Astrocyte (in vitro differentiated cells and primary cell): Measurements from ENCODE around the gene DCHS1. TPM values are rescaled to one million over a fixed set of nuclear protein-coding genes. Genes with fewer than 3 reads are reported as not detected.

ENCODE experiments used
- DNase-seq: peaks from one replicate; pipeline ENCODE4 v3.0.0-alpha.2; 2010; ENCODE audit warnings: low read depth
- FAIRE-seq: peaks from 2 replicates; lab custom pipeline; 2011; peaks lifted over from hg19 to GRCh38; lab: Jason Lieb, UNC
- H2AFZ ChIP-seq: 2 replicates; pipeline ENCODE4 v1.6.0; 2012; ENCODE audit warnings: low read depth, low read length, inconsistent platforms
- H3K27ac ChIP-seq: 2 replicates; pipeline ENCODE4 v1.5.1; 2011; ENCODE audit warnings: low read depth, low read length, inconsistent platforms
- H3K27me3 ChIP-seq: 2 replicates; pipeline ENCODE4 v1.6.0; 2011; ENCODE audit warnings: low read length, inconsistent platforms; ENCODE audit not compliant: insufficient read depth
- H3K36me3 ChIP-seq: 2 replicates; pipeline ENCODE4 v1.5.1; 2011; ENCODE audit warnings: low read length, inconsistent platforms; ENCODE audit not compliant: insufficient read depth
- H3K4me1 ChIP-seq: 2 replicates; pipeline ENCODE4 v1.5.1; 2011; ENCODE audit warnings: low read length, inconsistent platforms; ENCODE audit not compliant: insufficient read depth
- H3K4me2 ChIP-seq: 2 replicates; pipeline ENCODE4 v1.6.0; 2012; ENCODE audit warnings: low read length, inconsistent platforms
- H3K4me3 ChIP-seq: 2 replicates; pipeline ENCODE4 v1.5.1; 2011; ENCODE audit warnings: low read depth, mild to moderate bottlenecking, low read length, inconsistent platforms; ENCODE audit not compliant: insufficient read depth
- H3K79me2 ChIP-seq: 2 replicates; pipeline ENCODE4 v1.6.0; 2012; ENCODE audit warnings: mild to moderate bottlenecking, low read length, inconsistent platforms; ENCODE audit not compliant: insufficient read depth
- H3K9ac ChIP-seq: 2 replicates; pipeline ENCODE4 v1.6.0; 2012; ENCODE audit warnings: mild to moderate bottlenecking, low read length, inconsistent platforms
- H3K9me3 ChIP-seq: 2 replicates; pipeline ENCODE4 v1.5.1; 2012; ENCODE audit warnings: low read depth, mild to moderate bottlenecking, low read length, inconsistent platforms; ENCODE audit not compliant: insufficient read depth
- H4K20me1 ChIP-seq: 2 replicates; pipeline ENCODE4 v1.6.0; 2012; ENCODE audit warnings: low read length, inconsistent platforms; ENCODE audit not compliant: insufficient read depth
- H3K27ac Mint-ChIP-seq: one replicate; pipeline ENCODE4 v1.8.0; 2021; ENCODE audit warnings: mild to moderate bottlenecking, mixed read lengths; ENCODE audit not compliant: unreplicated experiment
- H3K27me3 Mint-ChIP-seq: one replicate; pipeline ENCODE4 v1.8.0; 2021; ENCODE audit warnings: low read depth, mixed read lengths; ENCODE audit not compliant: unreplicated experiment
- H3K36me3 Mint-ChIP-seq: one replicate; pipeline ENCODE4 v1.8.0; 2021; ENCODE audit warnings: low read depth, mixed read lengths; ENCODE audit not compliant: unreplicated experiment
- H3K4me1 Mint-ChIP-seq: one replicate; pipeline ENCODE4 v1.8.0; 2021; ENCODE audit warnings: low read depth, mixed read lengths; ENCODE audit not compliant: unreplicated experiment
- H3K4me3 Mint-ChIP-seq: one replicate; pipeline ENCODE4 v1.8.0; 2021; ENCODE audit warnings: mild to moderate bottlenecking, moderate library complexity, mixed read lengths; ENCODE audit not compliant: unreplicated experiment
- H3K9me3 Mint-ChIP-seq: one replicate; pipeline ENCODE4 v1.8.0; 2021; ENCODE audit warnings: mild to moderate bottlenecking, mixed read lengths; ENCODE audit not compliant: unreplicated experiment
- EZH2 ChIP-seq: IDR thresholded peaks from 2 replicates; pipeline ENCODE4 v1.6.1; 2012; ENCODE audit warnings: mild to moderate bottlenecking, low read length, inconsistent platforms; ENCODE audit not compliant: insufficient read depth
- total RNA-seq: library from RNA; stranded (reverse); gene quantifications from 2 replicates; pipeline ENCODE4 v1.2.1, GENCODE V29; 2021
- TF ChIP-seq, protein P1 (sequence below): IDR thresholded peaks from 2 replicates; pipeline ENCODE4 v1.5.1; 2011; ENCODE audit warnings: low read depth, mild to moderate bottlenecking, inconsistent platforms, low read length, moderate library complexity; ENCODE audit not compliant: insufficient read depth

Gene DCHS1
- total RNA-seq, 1 donor from 2014 or later: 8.4 TPM

DNA sequence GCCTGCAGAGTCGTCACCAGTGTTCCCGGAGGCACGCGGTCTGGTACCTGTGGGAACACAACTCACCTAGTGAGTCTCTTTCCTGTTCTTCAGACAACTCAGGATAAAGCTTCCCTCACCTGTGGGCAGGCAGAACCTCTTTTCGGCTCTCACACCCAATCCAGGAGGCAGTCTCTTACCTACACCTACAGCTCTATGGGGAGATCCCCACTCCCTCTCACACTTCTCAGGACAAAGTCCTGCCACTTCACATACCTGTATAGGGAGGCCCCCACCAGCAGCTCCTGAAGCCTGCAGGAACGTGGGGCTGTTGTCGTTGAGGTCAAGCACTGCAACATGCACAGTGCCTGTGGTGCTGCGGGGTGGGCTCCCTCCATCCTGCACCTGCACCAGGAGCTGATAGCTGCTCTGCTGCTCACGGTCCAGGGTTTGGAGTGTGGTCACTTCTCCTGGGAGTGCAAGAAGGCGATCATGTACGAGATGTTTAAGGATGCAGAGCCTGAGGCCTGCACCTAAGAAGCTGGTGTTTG lies 24.2 kb downstream of the DCHS1 start:
- peaks cover 8% of the 10 kb centered on the region for H3K4me1 ChIP-seq
- FAIRE-seq (no peak), DNase-seq (no peak)
- Mint-ChIP-seq H3K36me3 (peaks cover 18% of the 10 kb centered on the region), H3K27me3 (peaks cover 42% of the 10 kb centered on the region), H3K9me3 (no peaks in the 10 kb centered on the region), H3K4me3 (no peak overlapping the region), H3K27ac (peak overlapping the region; percentile 62), H3K4me1 (no peaks in the 10 kb centered on the region)
- no peaks in the 10 kb centered on the region for H3K27me3 ChIP-seq
- no peaks in the 10 kb centered on the region for H3K79me2 ChIP-seq
- no peak overlapping the region for H3K4me2 ChIP-seq
- TF ChIP-seq, protein P1, sequence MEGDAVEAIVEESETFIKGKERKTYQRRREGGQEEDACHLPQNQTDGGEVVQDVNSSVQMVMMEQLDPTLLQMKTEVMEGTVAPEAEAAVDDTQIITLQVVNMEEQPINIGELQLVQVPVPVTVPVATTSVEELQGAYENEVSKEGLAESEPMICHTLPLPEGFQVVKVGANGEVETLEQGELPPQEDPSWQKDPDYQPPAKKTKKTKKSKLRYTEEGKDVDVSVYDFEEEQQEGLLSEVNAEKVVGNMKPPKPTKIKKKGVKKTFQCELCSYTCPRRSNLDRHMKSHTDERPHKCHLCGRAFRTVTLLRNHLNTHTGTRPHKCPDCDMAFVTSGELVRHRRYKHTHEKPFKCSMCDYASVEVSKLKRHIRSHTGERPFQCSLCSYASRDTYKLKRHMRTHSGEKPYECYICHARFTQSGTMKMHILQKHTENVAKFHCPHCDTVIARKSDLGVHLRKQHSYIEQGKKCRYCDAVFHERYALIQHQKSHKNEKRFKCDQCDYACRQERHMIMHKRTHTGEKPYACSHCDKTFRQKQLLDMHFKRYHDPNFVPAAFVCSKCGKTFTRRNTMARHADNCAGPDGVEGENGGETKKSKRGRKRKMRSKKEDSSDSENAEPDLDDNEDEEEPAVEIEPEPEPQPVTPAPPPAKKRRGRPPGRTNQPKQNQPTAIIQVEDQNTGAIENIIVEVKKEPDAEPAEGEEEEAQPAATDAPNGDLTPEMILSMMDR: no peak
- no peak for TF ChIP-seq EZH2
- H3K9ac ChIP-seq: no peak overlapping the region
- H3K9me3 ChIP-seq: no peaks in the 10 kb centered on the region
- no peaks in the 10 kb centered on the region for H4K20me1 ChIP-seq
- H3K4me3 ChIP-seq: no peak overlapping the region
- no peak overlapping the region for H3K27ac ChIP-seq
- H3K36me3 ChIP-seq: no peaks in the 10 kb centered on the region
- H2AFZ ChIP-seq: no peak overlapping the region

DNA sequence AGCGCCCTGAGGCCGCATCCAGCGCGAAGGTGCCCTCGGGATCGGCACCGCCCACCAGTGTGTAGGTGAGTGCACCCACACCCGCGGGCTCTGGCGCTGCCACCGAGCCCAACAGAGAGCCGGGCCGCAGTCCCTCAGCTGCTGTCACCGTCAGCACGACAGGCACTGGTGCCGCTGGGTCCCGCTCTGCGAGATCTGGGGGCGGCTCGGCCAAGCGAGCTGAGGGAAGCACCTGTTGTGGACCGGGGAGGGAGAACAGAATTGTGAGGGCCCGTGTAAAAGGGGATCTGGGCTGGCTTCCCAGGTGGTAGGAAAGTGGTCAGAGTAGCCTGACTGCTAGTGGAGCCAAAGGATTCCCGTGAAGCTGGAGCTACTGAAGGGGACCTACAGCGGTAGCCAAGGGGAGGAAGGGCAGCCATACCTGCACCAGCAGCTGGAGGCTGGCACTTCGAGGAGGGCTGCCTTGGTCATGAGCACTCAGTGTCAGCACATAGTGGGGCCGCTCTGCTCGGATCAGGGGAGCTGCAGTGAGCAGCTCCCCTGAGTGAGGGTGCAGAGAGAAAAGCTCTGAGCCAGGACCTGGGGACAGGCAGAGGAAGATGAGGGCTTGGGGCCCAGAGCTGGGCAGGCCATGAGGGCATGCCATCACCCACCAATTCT lies 24.8 kb downstream of the DCHS1 start:
- FAIRE-seq (no peak), DNase-seq (no peak)
- H3K4me1 Mint-ChIP-seq: no peaks in the 10 kb centered on the region

More for the DNA sequence above, 24.8 kb downstream of the DCHS1 start:
- H3K27ac ChIP-seq: no peak overlapping the region
- H3K4me3 Mint-ChIP-seq: peak overlapping the region; percentile 64
- H3K36me3 Mint-ChIP-seq: peaks cover 18% of the 10 kb centered on the region
- H3K27me3 ChIP-seq: no peaks in the 10 kb centered on the region
- H4K20me1 ChIP-seq: no peaks in the 10 kb centered on the region
- no peak overlapping the region for H3K9ac ChIP-seq
- no peaks in the 10 kb centered on the region for H3K79me2 ChIP-seq
- no peak overlapping the region for H3K4me3 ChIP-seq
- no peaks in the 10 kb centered on the region for H3K9me3 ChIP-seq
- H3K36me3 ChIP-seq: no peaks in the 10 kb centered on the region
- H3K4me1 ChIP-seq: peaks cover 6% of the 10 kb centered on the region
- H2AFZ ChIP-seq: no peak overlapping the region
- no peak overlapping the region for H3K27ac Mint-ChIP-seq
- H3K27me3 Mint-ChIP-seq: peaks cover 42% of the 10 kb centered on the region
- no peak for TF ChIP-seq EZH2
- TF ChIP-seq, protein P1: no peak
- H3K4me2 ChIP-seq: no peak overlapping the region
- no peaks in the 10 kb centered on the region for H3K9me3 Mint-ChIP-seq
